ENCODE results near the gene NSL1. TPM values are rescaled to one million over a fixed set of nuclear protein-coding genes. Genes with fewer than 3 reads are reported as not detected.

Gene NSL1
- total and polyA plus RNA-seq, 9 of the 15 experiments (the other 6 are each of a cell fraction or from before 2014, with no cell fraction given), result 53.5 to 108 (median 59.1) TPM

DNA sequence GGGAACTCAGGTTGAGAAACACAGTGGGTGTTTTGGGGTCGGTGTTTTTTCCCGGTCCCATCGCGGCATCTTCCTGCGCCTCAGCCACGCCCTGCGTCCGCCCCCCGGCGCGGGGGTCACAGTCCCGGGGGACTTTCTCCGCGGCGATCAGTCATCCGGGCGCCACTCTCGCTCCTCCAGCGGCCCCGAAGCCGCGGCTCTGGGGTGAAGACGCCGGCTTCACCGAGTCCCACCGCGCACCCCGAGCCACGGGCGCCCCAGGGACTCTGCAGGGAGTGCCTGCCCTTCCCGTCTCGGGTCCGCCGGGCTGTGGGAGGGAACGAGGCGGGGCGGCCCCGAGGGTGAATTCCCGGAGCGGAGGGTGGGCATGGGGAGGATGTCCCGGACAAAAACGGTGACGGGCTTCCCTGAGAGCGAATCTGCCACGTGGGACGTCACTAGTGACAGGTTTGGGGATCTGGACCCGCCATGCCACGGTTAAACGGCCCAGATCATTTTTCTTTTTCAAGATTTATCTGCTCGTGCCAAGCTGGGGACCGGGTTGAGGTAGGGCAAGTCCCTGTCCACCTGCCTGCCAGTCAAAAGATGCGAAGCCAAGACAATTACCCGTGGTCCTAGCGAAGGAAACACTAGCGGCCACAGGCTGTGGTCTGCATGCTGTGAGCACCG is 91.2 kb downstream of the NSL1 start:
- DNase-seq (ENCODE audit: extremely low read depth in 1 of 4, low spot score in 3 of 4), result peak in 2 of 4 experiments; percentile 55 to 57
- H4K20me1 ChIP-seq (replicated peaks; ENCODE audit: control insufficient read depth, insufficient read depth, low read length), result no peaks in the 10 kb centered on the region
- ChIA-PET CTCF (ENCODE audit: low intra/inter-chr PET ratio) (interaction anchor here (0.6 to 1.4 kb wide), 2 partner anchors 82 to 185 kb away, joined by 3 to 4 read pairs; no protein-coding TSS in a partner anchor), POLR2A (interaction anchor here (1.8 kb wide), 1 partner anchor 29 kb away, joined by 4 read pairs; no protein-coding TSS in a partner anchor)
- H3K27me3 ChIP-seq (ENCODE audit: control insufficient read depth in 2 of 2, insufficient read depth in 2 of 2, low read length in 2 of 2), result peaks cover 43 to 45% of the 10 kb centered on the region in 2 experiments
- H3K79me2 ChIP-seq (ENCODE audit: control insufficient read depth, insufficient read depth, low read length), result no peaks in the 10 kb centered on the region
- peak overlapping the region; percentile 50; the same call in 1 of the 2 replicates for H2AFZ ChIP-seq (ENCODE audit: low read depth, low read length)
- H3K27ac ChIP-seq (ENCODE audit: extremely low read depth, low read depth, low read length), result no peak overlapping the region
- intact Hi-C loops (cut with micrococcal nuclease), result no loop called here
- 9% methylated on average over 49 of the region's 56 CpGs for WGBS (ENCODE audit: insufficient coverage, low coverage, missing lambda C conversion rate)
- H3K36me3 ChIP-seq (ENCODE audit: control insufficient read depth, insufficient read depth, low read length), result no peaks in the 10 kb centered on the region
- peaks cover 19 to 23% of the 10 kb centered on the region in 2 experiments for H3K4me1 ChIP-seq (replicated peaks in 1 of 2; ENCODE audit: control insufficient read depth in 2 of 2, insufficient read depth in 2 of 2, low read length in 2 of 2)
- peak overlapping the region in 1 of 2 experiments; percentile 72; a peak in 2 of 4 replicates for H3K9ac ChIP-seq (ENCODE audit: insufficient read depth in 1 of 2, low read depth in 2 of 2, low read length in 2 of 2)
- peak overlapping the region; percentile 83 for H3K4me2 ChIP-seq (ENCODE audit: insufficient read depth, low read length)
- in situ Hi-C loops (cut with MboI), result no loop called here
- FAIRE-seq, result no peak
- no peaks in the 10 kb centered on the region for H3K9me3 ChIP-seq (replicated peaks; ENCODE audit: control insufficient read depth, insufficient read depth, low read depth, low read length)
- TF ChIP-seq KDM2B (CRISPR knock-in tag; IDR thresholded peaks at IDR 0.05) (0 out of 2 replicates have a peak, but pooled peaks have one; percentile 50), ETV5 (CRISPR knock-in tag; IDR thresholded peaks at IDR 0.05; ENCODE audit: low read depth) (no peak), FIP1L1 (IDR thresholded peaks at IDR 0.05; ENCODE audit: low read depth, low read length, poor library complexity, severe bottlenecking) (peak; percentile 5), SMARCA5 (IDR thresholded peaks at IDR 0.05) (no peak), ZBTB7A (IDR thresholded peaks at IDR 0.05; ENCODE audit: borderline replicate concordance, control insufficient read depth, low read depth, low read length) (no peak; the same call in 1 of the 2 replicates), ZNF143 (CRISPR knock-in tag; IDR thresholded peaks at IDR 0.05) (no peak), SUPT5H (IDR thresholded peaks at IDR 0.05) (no peak), ZNF174 (CRISPR knock-in tag; IDR thresholded peaks at IDR 0.05) (no peak), TEAD2 (tag; IDR thresholded peaks at IDR 0.05) (no peak), TEAD1 (CRISPR knock-in tag; IDR thresholded peaks at IDR 0.05) (no peak), POLR2G (IDR thresholded peaks at IDR 0.05; ENCODE audit: low read depth, low read length) (0 out of 2 replicates have a peak, but pooled peaks have one; percentile 32), EZH2 (IDR thresholded peaks at IDR 0.05; ENCODE audit: borderline replicate concordance, low read depth, low read length) (0 out of 2 replicates have a peak, but pooled peaks have one; percentile 28), MAZ (CRISPR knock-in tag; conservative IDR thresholded peaks at IDR 0.05 in 1 of 2, IDR thresholded peaks at IDR 0.05 in 1 of 2) (peak in 1 of 2 experiments; percentile 47; a peak in 1 of 4 replicates), PYGO2 (tag; IDR thresholded peaks at IDR 0.05) (no peak), SAFB (IDR thresholded peaks at IDR 0.05; ENCODE audit: borderline replicate concordance, low read depth, low read length) (0 out of 2 replicates have a peak, but pooled peaks have one; percentile 61)
- TF ChIP-seq, protein P1, sequence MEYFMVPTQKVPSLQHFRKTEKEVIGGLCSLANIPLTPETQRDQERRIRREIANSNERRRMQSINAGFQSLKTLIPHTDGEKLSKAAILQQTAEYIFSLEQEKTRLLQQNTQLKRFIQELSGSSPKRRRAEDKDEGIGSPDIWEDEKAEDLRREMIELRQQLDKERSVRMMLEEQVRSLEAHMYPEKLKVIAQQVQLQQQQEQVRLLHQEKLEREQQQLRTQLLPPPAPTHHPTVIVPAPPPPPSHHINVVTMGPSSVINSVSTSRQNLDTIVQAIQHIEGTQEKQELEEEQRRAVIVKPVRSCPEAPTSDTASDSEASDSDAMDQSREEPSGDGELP (CRISPR knock-in tag; IDR thresholded peaks at IDR 0.05; ENCODE audit: borderline replicate concordance), result 0 out of 2 replicates have a peak, but pooled peaks have one; percentile 11
- TF ChIP-seq, protein P2, sequence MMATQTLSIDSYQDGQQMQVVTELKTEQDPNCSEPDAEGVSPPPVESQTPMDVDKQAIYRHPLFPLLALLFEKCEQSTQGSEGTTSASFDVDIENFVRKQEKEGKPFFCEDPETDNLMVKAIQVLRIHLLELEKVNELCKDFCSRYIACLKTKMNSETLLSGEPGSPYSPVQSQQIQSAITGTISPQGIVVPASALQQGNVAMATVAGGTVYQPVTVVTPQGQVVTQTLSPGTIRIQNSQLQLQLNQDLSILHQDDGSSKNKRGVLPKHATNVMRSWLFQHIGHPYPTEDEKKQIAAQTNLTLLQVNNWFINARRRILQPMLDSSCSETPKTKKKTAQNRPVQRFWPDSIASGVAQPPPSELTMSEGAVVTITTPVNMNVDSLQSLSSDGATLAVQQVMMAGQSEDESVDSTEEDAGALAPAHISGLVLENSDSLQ (IDR thresholded peaks at IDR 0.05), result peak; percentile 47
- ATAC-seq, result 0 out of 3 replicates have a peak, but pooled peaks have one; percentile 2
- no TSS peak for BruUV-seq (replicated peaks)
- peak overlapping the region; percentile 46 for H3K4me3 ChIP-seq
- H3K9me1 ChIP-seq (ENCODE audit: control insufficient read depth, insufficient read depth, low read length), result no peaks in the 10 kb centered on the region

Data from K562 (cell line).